ENCODE results near the gene RMI2. TPM values are rescaled to one million over a fixed set of nuclear protein-coding genes. Genes with fewer than 3 reads are reported as not detected.

Gene RMI2
- polyA plus RNA-seq, 1 donor (not counting 4 experiments of a cell fraction or from before 2014, with no cell fraction given) = 6.8 TPM

DNA sequence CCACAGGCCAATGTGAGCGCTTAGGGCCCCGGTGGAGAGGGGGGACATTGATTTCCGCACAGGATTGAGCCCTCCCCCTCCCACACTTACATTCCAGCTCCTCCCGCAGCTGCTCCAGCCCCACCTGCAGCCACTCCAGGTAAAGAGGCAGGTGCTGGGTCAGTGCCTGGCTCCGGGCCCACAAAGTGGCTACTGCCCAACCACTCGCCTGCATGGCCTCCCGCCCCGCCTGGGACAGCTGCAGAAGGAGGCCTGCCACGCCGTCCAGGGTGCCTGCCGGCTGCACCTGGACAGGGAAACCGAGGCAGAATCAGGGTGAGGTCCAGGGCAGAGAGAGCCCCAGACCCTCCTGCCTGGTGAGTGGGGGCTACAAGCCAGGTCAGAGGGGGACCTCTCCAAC lies 46.3 kb downstream of the RMI2 start:
- TF ChIP-seq EZH2 (IDR thresholded peaks at IDR 0.05; ENCODE audit: low read length) = no peak
- TF ChIP-seq, protein P1, sequence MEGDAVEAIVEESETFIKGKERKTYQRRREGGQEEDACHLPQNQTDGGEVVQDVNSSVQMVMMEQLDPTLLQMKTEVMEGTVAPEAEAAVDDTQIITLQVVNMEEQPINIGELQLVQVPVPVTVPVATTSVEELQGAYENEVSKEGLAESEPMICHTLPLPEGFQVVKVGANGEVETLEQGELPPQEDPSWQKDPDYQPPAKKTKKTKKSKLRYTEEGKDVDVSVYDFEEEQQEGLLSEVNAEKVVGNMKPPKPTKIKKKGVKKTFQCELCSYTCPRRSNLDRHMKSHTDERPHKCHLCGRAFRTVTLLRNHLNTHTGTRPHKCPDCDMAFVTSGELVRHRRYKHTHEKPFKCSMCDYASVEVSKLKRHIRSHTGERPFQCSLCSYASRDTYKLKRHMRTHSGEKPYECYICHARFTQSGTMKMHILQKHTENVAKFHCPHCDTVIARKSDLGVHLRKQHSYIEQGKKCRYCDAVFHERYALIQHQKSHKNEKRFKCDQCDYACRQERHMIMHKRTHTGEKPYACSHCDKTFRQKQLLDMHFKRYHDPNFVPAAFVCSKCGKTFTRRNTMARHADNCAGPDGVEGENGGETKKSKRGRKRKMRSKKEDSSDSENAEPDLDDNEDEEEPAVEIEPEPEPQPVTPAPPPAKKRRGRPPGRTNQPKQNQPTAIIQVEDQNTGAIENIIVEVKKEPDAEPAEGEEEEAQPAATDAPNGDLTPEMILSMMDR (optimal IDR thresholded peaks at IDR 0.05 in 1 of 3, IDR thresholded peaks at IDR 0.05 in 1 of 3, conservative IDR thresholded peaks at IDR 0.05 in 1 of 3; ENCODE audit: extremely low read depth in 1 of 3, insufficient read depth in 2 of 3, low read length in 3 of 3) = no peak
- H3K9ac ChIP-seq (ENCODE audit: control insufficient read depth, extremely low read depth, insufficient read depth, low read length) = no peak overlapping the region
- dilution Hi-C loops (cut with MboI; ENCODE audit: extremely low pct_ligation_motif_present, low sequenced_read_pairs) = no loop called here
- H3K9me3 ChIP-seq (ENCODE audit: control insufficient read depth, low read depth, low read length) = no peaks in the 10 kb centered on the region
- peaks cover under 1% of the 10 kb centered on the region for H3K27me3 ChIP-seq (ENCODE audit: control insufficient read depth, extremely low read depth, insufficient read depth, low read length)
- no peak overlapping the region for H2AFZ ChIP-seq (ENCODE audit: control insufficient read depth, low read length)
- H3K9me1 ChIP-seq (ENCODE audit: control insufficient read depth, extremely low read depth, insufficient read depth, low read length) = no peaks in the 10 kb centered on the region
- no peaks in the 10 kb centered on the region for H3K79me2 ChIP-seq (ENCODE audit: control insufficient read depth, insufficient read depth, low read length)
- H3K4me1 ChIP-seq (ENCODE audit: control insufficient read depth, extremely low read depth, insufficient read depth, low read length) = peaks cover 11% of the 10 kb centered on the region
- H3K27ac ChIP-seq (ENCODE audit: control insufficient read depth, insufficient read depth, low read length) = no peak overlapping the region
- no peaks in the 10 kb centered on the region for H4K20me1 ChIP-seq (ENCODE audit: control insufficient read depth, extremely low read depth, insufficient read depth, low read length)
- H3K4me3 ChIP-seq (ENCODE audit: control insufficient read depth in 2 of 3, extremely low read depth in 1 of 3, insufficient read depth in 2 of 3, low read depth in 1 of 3, low read length in 3 of 3) = no peak overlapping the region
- H3K36me3 ChIP-seq (ENCODE audit: control insufficient read depth in 2 of 2, extremely low read depth in 1 of 2, insufficient read depth in 2 of 2, low read length in 2 of 2) = no peaks in the 10 kb centered on the region
- FAIRE-seq (no peak), DNase-seq (ENCODE audit: low read depth, low spot score) (no peak)
- H3K4me2 ChIP-seq (ENCODE audit: control insufficient read depth, extremely low read depth, insufficient read depth, low read depth, low read length) = no peak overlapping the region

DNA sequence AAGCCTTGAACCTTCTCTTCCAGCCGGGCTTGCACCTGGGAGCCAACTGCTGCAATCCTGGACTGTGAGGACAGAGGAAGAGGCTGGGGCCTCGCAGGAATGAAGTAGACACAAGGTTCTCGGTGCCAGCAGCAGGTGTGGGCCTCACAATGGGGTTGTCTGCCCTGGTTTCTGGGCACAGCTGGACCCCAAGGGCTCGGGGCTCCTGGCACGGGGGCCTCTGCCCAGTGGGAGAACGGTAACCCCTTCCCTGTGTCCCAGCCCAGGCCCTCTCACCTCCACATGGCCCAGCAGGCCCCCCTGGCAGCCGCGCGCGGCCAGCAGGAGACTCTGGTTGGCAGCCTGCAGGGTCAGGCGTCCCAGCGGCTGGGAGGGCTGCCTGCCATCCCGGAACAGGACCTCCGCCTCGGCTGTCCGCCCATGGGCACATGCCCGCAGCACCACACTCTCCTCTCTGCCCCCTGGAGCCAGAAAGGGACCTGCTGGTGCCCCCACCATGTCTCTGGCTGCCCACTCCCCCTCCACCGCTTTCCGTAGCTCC lies 46.9 kb downstream of the RMI2 start:
- dilution Hi-C loops (cut with MboI; ENCODE audit: extremely low pct_ligation_motif_present, low sequenced_read_pairs) = no loop called here
- Histone ChIP-seq H3K4me3 (ENCODE audit: control insufficient read depth in 2 of 3, extremely low read depth in 1 of 3, insufficient read depth in 2 of 3, low read depth in 1 of 3, low read length in 3 of 3) (no peak overlapping the region), H3K36me3 (ENCODE audit: control insufficient read depth in 2 of 2, extremely low read depth in 1 of 2, insufficient read depth in 2 of 2, low read length in 2 of 2) (no peaks in the 10 kb centered on the region), H3K9me3 (ENCODE audit: control insufficient read depth, low read depth, low read length) (no peaks in the 10 kb centered on the region), H3K79me2 (ENCODE audit: control insufficient read depth, insufficient read depth, low read length) (no peaks in the 10 kb centered on the region), H3K4me1 (ENCODE audit: control insufficient read depth, extremely low read depth, insufficient read depth, low read length) (peaks cover 11% of the 10 kb centered on the region), H3K27ac (ENCODE audit: control insufficient read depth, insufficient read depth, low read length) (no peak overlapping the region), H2AFZ (ENCODE audit: control insufficient read depth, low read length) (no peak overlapping the region), H3K9me1 (ENCODE audit: control insufficient read depth, extremely low read depth, insufficient read depth, low read length) (no peaks in the 10 kb centered on the region), H3K4me2 (ENCODE audit: control insufficient read depth, extremely low read depth, insufficient read depth, low read depth, low read length) (no peak overlapping the region), H4K20me1 (ENCODE audit: control insufficient read depth, extremely low read depth, insufficient read depth, low read length) (no peaks in the 10 kb centered on the region), H3K27me3 (ENCODE audit: control insufficient read depth, extremely low read depth, insufficient read depth, low read length) (no peaks in the 10 kb centered on the region), H3K9ac (ENCODE audit: control insufficient read depth, extremely low read depth, insufficient read depth, low read length) (no peak overlapping the region)
- no peak for FAIRE-seq
- no peak for TF ChIP-seq EZH2 (IDR thresholded peaks at IDR 0.05; ENCODE audit: low read length)
- TF ChIP-seq, protein P1 (optimal IDR thresholded peaks at IDR 0.05 in 1 of 3, IDR thresholded peaks at IDR 0.05 in 1 of 3, conservative IDR thresholded peaks at IDR 0.05 in 1 of 3; ENCODE audit: extremely low read depth in 1 of 3, insufficient read depth in 2 of 3, low read length in 3 of 3) = no peak
- no peak for DNase-seq (ENCODE audit: low read depth, low spot score)
